Keratinocyte (primary cell): ENCODE measurements around the gene MRPS23. TPM values are rescaled to one million over a fixed set of nuclear protein-coding genes. Genes with fewer than 3 reads are reported as not detected.

Experiments used
- DNase-seq: peaks from one replicate; pipeline ENCODE4 v3.0.0-alpha.2; 2011; ENCODE audit warnings: low read depth, missing footprints, low spot score
- FAIRE-seq: peaks from 2 replicates; lab custom pipeline; 2011; peaks lifted over from hg19 to GRCh38; lab: Jason Lieb, UNC
- H2AFZ ChIP-seq: 2 replicates; pipeline ENCODE4 v1.6.0; 2012; ENCODE audit warnings: low read length, control low read depth, inconsistent platforms; ENCODE audit not compliant: control insufficient read depth
- H3K27ac ChIP-seq: 2 replicates; pipeline ENCODE4 v1.5.1; 2011; ENCODE audit warnings: low read length; ENCODE audit not compliant: control insufficient read depth, insufficient read depth
- H3K27me3 ChIP-seq: 3 replicates; pipeline ENCODE4 v1.6.0; 2011; ENCODE audit warnings: low read length; ENCODE audit not compliant: control insufficient read depth, insufficient read depth; ENCODE audit errors: extremely low read depth
- H3K36me3 ChIP-seq, 2 experiments: 2 replicates in 1 of 2; 3 replicates in 1 of 2; pipeline ENCODE4 v1.5.1; 2011; ENCODE audit warnings: low read length in 2 of 2, mild to moderate bottlenecking in 1 of 2; ENCODE audit not compliant: control insufficient read depth in 2 of 2, insufficient read depth in 2 of 2; ENCODE audit errors: extremely low read depth in 1 of 2
- H3K4me1 ChIP-seq: 3 replicates; pipeline ENCODE4 v1.5.1; 2011; ENCODE audit warnings: low read length; ENCODE audit not compliant: control insufficient read depth, insufficient read depth; ENCODE audit errors: extremely low read depth
- H3K4me2 ChIP-seq: 3 replicates; pipeline ENCODE4 v1.6.0; 2011; ENCODE audit warnings: low read depth, low read length; ENCODE audit not compliant: control insufficient read depth, insufficient read depth; ENCODE audit errors: extremely low read depth
- H3K4me3 ChIP-seq, 3 experiments: fragments of 200-600 bp in 1 of 3; sonication (generic) in 1 of 3; 2 replicates in 2 of 3; 3 replicates in 1 of 3; pipeline ENCODE4 v1.5.1; 2011 to 2016; ENCODE audit warnings: low read length in 3 of 3, mild to moderate bottlenecking in 3 of 3, control low read depth in 2 of 3, inconsistent platforms in 1 of 3, low read depth in 1 of 3, mixed read lengths in 1 of 3, mixed run types in 1 of 3, moderate library complexity in 1 of 3; ENCODE audit not compliant: control insufficient read depth in 2 of 3, insufficient read depth in 2 of 3; ENCODE audit errors: extremely low read depth in 1 of 3
- H3K79me2 ChIP-seq: 2 replicates; pipeline ENCODE4 v1.6.0; 2012; ENCODE audit warnings: low read length; ENCODE audit not compliant: control insufficient read depth, insufficient read depth
- H3K9ac ChIP-seq: 3 replicates; pipeline ENCODE4 v1.6.0; 2011; ENCODE audit warnings: low read length; ENCODE audit not compliant: control insufficient read depth, insufficient read depth; ENCODE audit errors: extremely low read depth
- H3K9me1 ChIP-seq: 3 replicates; pipeline ENCODE4 v1.6.0; 2011; ENCODE audit warnings: low read length; ENCODE audit not compliant: control insufficient read depth, insufficient read depth; ENCODE audit errors: extremely low read depth
- H3K9me3 ChIP-seq: 2 replicates; pipeline ENCODE4 v1.5.1; 2012; ENCODE audit warnings: low read depth, low read length; ENCODE audit not compliant: control insufficient read depth
- H4K20me1 ChIP-seq: 3 replicates; pipeline ENCODE4 v1.6.0; 2011; ENCODE audit warnings: low read length; ENCODE audit not compliant: control insufficient read depth, insufficient read depth; ENCODE audit errors: extremely low read depth
- CTCF ChIP-seq, 3 experiments: IDR thresholded peaks in 1 of 3; conservative IDR thresholded peaks in 1 of 3; optimal IDR thresholded peaks in 1 of 3; 2 replicates in 2 of 3; 3 replicates in 1 of 3; pipeline versions ENCODE3 to v1.5.1; 2011; ENCODE audit warnings: low read length in 3 of 3, mild to moderate bottlenecking in 3 of 3, moderate library complexity in 2 of 3, control low read depth in 1 of 3, inconsistent platforms in 1 of 3; ENCODE audit not compliant: insufficient read depth in 2 of 3; ENCODE audit errors: extremely low read depth in 1 of 3
- EZH2 ChIP-seq: IDR thresholded peaks from one replicate; pipeline ENCODE4 v1.6.1; 2012; ENCODE audit warnings: inconsistent platforms, mild to moderate bottlenecking, low read length, moderate library complexity
- dilution Hi-C: fragments of 300-500 bp; cut with MboI; formaldehyde crosslinking; loops from one replicate; pipeline ENCODE4 v1.7.0; 2020; ENCODE audit warnings: low sequenced_read_pairs; ENCODE audit not compliant: extremely low pct_ligation_motif_present
- polyA plus RNA-seq, 5 experiments: library from polyadenylated mRNA; depleted of rRNA in 3 of 5; stranded (reverse) in 3 of 5; stranded (forward) in 1 of 5; unstranded in 1 of 5; fragments of >200 nt; gene quantifications; 1 replicate in 1 of 5; 2 replicates in 3 of 5; 3 replicates in 1 of 5; pipeline versions ENCODE4 v1.2.1 to v1.2.3, GENCODE V29; 2011 to 2012; ENCODE audit warnings: missing spikeins in 2 of 5, low read depth in 1 of 5, low replicate concordance in 1 of 5

Gene MRPS23
- polyA plus RNA-seq, 1 donor (not counting 4 experiments of a cell fraction or from before 2014, with no cell fraction given): 57.3 TPM

GRCh38 chr17:57870283-57870635 lies 20.4 kb upstream of the MRPS23 start:
- peak overlapping the region; percentile 57 for H3K4me2 ChIP-seq
- no peaks in the 10 kb centered on the region for H4K20me1 ChIP-seq
- no peaks in the 10 kb centered on the region for H3K79me2 ChIP-seq
- DNase-seq (no peak), FAIRE-seq (no peak)
- H3K9me3 ChIP-seq: no peaks in the 10 kb centered on the region
- peak overlapping the region; percentile 9 for H3K9ac ChIP-seq
- H3K27ac ChIP-seq: peak overlapping the region; percentile 63
- no peak for TF ChIP-seq CTCF (optimal IDR thresholded peaks at IDR 0.05 in 1 of 3, IDR thresholded peaks at IDR 0.05 in 1 of 3, conservative IDR thresholded peaks at IDR 0.05 in 1 of 3; ENCODE audit: extremely low read depth in 1 of 3, insufficient read depth in 2 of 3, low read length in 3 of 3)
- TF ChIP-seq EZH2: no peak
- peaks cover 15 to 18% of the 10 kb centered on the region in 2 experiments for H3K36me3 ChIP-seq
- H3K4me3 ChIP-seq: no peak overlapping the region
- peaks cover 58% of the 10 kb centered on the region for H3K4me1 ChIP-seq
- H2AFZ ChIP-seq: no peak overlapping the region
- H3K9me1 ChIP-seq: peaks cover 3% of the 10 kb centered on the region
- dilution Hi-C loops: no loop called here
- H3K27me3 ChIP-seq: no peaks in the 10 kb centered on the region

GRCh38 chr17:57869617-57870282 lies 19.9 kb upstream of the MRPS23 start:
- Histone ChIP-seq H3K9me3 (no peaks in the 10 kb centered on the region), H3K27me3 (no peaks in the 10 kb centered on the region), H3K9ac (peak overlapping the region; percentile 9), H3K4me3 (no peak overlapping the region), H3K9me1 (peaks cover 2% of the 10 kb centered on the region), H3K4me1 (peaks cover 53% of the 10 kb centered on the region), H2AFZ (no peak overlapping the region), H3K79me2 (no peaks in the 10 kb centered on the region), H3K27ac (peak overlapping the region; percentile 63), H3K4me2 (peak overlapping the region; percentile 57), H3K36me3 (peaks cover 15 to 18% of the 10 kb centered on the region in 2 experiments), H4K20me1 (no peaks in the 10 kb centered on the region)
- dilution Hi-C loops: no loop called here
- DNase-seq (no peak), FAIRE-seq (peak; percentile 93)
- TF ChIP-seq EZH2 (no peak), CTCF (optimal IDR thresholded peaks at IDR 0.05 in 1 of 3, IDR thresholded peaks at IDR 0.05 in 1 of 3, conservative IDR thresholded peaks at IDR 0.05 in 1 of 3; ENCODE audit: extremely low read depth in 1 of 3, insufficient read depth in 2 of 3, low read length in 3 of 3) (no peak)
